ENCODE data around the gene POLDIP2.

The POLDIP2 gene

DNA sequence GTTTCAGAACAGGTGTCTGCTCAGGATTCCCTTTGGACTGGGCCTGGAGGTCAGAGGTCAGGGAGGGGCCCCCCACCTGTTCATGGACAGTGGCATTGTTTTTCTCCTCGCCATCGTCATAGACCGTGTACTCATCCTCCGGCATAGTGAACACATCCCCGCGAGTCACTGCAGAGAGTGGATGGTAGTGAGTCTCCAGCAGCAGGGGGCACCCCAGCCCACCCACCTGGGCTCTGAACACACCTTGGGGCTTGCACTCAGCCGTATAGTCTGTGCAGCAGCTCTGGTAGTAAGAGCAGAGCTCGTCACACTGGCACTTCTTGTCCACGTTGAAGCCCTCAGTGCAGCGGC lies 12.3 kb upstream of the POLDIP2 start:
- in situ Hi-C loops (cut with HindIII; ENCODE audit: low pct_ligation_motif_present, low pct_unique_long_range_greater_than_20kb, low sequenced_read_pairs) = no loop called here
- no peak for DNase-seq

DNA sequence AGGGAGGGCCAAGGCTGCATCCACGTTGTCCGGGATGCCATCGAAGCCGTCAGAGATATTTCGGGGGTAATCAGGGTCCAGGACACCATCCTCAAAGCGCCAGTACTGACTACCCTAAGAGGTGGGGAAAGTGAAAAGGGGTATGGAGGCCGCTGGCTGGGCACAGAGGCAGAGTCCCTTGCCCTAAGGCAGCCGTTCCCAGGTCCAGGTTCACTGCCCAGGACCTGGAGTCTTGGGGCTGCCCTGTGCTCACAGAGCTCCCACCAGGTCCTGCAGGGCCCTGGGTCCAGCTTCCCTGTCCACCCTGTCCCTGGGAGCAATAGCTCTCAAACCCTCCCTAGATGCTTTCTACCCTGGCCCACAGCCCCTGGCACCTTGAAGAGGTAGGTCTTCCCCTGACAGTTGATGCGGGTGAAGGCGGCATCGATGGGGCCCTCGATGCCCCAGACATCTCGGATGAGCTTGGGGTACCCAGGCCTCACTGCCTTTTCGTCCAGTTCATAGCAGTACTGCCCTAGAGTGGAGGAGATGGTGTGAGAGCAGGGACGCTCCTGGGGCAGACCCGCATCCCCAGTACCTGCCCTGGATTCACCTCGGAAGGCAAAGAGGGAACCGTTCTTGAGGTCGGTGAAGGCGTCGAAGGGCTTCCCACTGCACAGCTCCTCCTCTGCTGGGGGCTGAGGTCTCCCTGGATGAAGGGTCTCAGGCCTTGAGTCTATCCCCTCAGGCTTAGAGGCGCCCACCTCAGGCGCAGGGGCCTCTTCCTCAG lies 11.8 kb upstream of the POLDIP2 start:
- in situ Hi-C loops (cut with HindIII; ENCODE audit: low pct_ligation_motif_present, low pct_unique_long_range_greater_than_20kb, low sequenced_read_pairs) = no loop called here
- no peak for DNase-seq

DNA sequence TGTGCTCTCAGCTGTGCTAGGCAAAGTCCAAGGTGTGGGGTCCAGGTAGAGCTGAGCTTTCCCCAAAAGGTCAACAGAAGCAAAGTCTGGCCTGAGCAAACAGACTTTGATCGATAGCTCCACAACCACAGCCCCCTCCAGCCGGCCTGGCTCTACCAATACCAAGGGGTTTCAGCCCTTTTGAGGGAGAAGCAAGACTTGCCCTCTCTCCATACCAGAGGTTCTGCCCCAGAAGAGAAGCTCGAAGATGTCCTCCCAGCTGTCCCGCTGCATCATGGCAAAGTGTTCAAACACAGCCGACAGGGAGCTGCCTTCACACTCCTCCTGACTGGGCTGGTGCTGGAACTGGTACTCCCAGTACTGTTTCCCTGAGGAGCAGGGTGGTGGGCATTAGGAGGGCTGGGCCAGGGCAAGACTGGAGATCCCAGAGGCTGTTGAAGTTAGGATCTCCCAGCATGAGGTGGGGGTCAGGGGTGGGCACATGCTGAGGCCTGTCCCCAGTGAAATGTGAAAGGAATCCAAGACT lies 11.0 kb upstream of the POLDIP2 start:
- in situ Hi-C loops (cut with HindIII; ENCODE audit: low pct_ligation_motif_present, low pct_unique_long_range_greater_than_20kb, low sequenced_read_pairs) = no loop called here
- no peak for DNase-seq

DNA sequence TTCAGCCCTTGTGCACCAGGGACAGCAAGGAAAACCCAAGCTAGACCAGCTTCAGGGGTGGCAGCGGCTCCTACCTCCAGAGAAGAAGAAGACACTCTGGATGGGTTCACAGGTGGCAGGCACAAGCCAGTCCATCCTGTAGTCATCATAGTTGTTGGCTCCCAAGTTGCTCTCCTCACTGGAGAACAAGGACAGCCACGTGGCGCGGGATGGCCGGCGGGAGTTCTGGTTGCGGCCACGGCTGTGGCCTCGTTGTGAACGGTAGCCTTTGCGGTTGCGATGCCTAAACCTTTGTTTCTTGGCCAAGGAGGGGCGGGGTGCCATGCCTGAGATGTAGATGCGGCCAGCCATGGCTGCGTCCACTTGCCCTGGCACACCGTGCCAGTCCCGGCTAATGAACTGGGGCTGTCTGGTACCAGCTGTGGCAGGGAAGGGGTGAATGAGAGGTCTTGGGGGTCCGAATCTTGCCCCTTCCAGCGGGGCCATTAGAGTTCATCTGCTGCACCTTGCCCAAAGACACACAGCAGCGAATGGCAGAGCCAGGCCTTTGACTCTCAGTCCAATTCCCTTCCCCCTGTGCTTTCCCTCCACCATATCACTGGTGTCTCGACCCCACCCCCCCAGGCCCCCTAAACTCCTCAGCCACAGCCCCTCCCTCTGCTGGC lies 10.4 kb upstream of the POLDIP2 start:
- in situ Hi-C loops (cut with HindIII; ENCODE audit: low pct_ligation_motif_present, low pct_unique_long_range_greater_than_20kb, low sequenced_read_pairs) = no loop called here
- no peak for DNase-seq

DNA sequence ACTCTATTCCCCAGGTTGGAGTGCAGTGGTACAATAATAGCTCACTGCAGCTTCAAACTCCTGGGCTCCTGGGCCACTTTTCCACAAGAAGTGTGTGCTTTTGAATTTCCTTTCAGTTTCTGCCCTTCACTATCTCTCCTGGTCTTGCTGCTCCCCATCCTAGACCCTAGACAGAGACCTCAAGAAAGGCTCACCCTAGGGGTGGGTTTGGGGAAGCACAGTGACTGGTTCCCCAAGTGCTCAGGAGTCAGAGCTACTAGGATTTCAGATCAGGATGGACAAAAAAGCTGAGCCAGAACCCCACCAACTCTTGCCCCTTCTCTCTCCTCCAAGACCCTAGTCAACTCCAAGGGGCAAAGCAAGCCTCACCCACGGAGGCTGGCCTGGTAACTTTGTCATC lies 9.3 kb upstream of the POLDIP2 start:
- in situ Hi-C loops (cut with HindIII; ENCODE audit: low pct_ligation_motif_present, low pct_unique_long_range_greater_than_20kb, low sequenced_read_pairs) = no loop called here
- no peak for DNase-seq

DNA sequence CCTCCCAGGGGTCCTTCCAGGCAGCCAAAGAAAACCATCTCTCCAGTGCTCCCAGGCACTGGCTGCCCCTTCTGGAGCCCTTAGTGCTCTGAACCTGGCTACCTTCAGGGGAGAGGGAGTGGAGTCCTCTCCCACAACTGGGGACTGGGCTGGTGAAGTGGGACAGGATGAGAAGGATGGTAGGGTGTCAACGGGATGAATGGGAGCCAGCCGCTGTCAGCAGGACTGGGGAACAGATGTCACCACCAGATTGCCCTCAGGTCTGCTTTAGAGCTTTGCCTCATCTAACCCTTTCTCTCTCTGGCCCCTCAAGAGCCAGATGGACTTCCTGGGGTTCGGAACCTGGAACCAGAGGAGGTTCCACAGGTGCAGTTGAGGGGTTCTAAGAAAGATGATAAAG lies 8.2 kb upstream of the POLDIP2 start:
- in situ Hi-C loops (cut with HindIII; ENCODE audit: low pct_ligation_motif_present, low pct_unique_long_range_greater_than_20kb, low sequenced_read_pairs) = no loop called here
- no peak for DNase-seq

DNA sequence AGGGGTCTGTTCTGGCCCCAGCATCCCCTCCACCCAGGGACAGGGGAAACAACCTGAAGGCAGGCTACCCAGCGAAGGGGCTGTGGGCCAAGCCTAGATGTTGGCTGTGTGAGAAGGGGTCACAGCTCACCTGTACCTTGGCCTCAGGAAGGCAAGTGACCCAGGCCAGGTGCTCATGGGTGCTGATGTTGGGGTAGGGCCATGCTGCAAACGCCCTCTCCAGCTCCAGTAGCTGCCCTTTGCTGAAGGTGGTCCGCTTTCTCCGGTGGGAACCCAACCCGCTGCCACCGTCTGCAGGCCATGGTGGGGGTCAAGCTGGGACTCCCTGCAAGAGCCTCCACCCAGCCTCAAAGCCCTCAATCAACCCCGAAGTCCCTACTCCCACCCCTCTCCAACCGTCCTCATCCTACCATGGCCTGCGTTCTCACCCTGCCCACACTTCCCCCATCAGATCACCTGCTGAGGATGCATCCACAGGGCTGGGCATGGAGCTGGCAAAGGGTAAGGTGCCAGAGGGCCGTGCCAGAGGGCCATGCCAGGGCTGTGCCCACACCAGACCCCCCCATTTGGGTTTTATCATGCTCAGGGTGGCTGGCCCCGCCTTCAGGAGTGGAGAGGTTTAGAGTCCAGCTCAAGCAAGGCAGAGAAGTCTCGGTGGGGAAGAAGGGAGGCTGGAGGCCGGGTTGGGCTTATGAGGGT lies 7.5 kb upstream of the POLDIP2 start, which contains the start of gene SEBOX:
Gene SEBOX (minus strand): TSS at position 535 of the 699 bp plus-strand sequence. CDS start 48 bp downstream, at position 487.
- in situ Hi-C loops (cut with HindIII; ENCODE audit: low pct_ligation_motif_present, low pct_unique_long_range_greater_than_20kb, low sequenced_read_pairs) = no loop called here
- DNase-seq = no peak

DNA sequence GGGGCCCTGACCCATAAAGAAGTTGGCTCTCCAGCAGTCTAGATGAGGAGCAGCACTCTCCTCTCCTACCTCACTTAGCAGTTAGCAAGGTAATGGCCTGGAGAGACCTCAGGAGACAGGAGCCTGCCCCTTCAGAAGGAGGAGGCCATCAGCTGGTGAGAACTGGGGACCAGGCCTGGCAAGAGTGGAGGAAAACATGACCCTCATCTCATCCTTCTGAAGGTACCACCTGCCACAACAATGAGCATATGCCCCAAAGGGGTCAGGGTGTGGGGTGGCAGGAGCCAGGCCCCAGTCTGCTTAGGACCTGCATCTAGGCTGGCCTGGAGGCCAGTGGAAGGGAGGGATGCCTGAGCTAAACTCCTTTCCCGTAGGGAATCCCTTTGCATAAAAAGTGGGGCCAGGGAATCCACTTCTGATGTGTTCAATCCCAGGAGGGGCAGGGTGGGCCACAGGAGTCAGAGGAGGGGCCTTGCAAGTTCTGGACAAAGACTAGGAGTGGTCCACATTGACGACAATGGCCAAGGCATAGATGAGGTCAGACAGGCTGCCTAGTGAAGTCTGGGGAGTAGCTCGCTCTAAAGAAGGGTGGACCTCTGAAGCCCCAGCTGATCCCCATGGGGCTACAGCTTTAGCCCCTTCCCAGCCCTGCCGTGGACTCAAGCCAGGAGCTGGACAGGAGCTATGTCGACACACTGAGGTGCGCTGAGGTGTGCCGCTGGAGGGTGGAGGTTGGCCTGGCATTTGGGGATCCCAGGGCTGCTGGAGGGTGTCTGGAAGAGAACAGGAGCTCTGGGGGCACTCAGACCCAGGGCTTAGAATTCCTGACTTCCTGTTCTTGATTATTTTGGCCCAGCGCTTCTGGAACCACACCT lies 6.7 kb upstream of the POLDIP2 start:
- no peak for DNase-seq
- in situ Hi-C loops (cut with HindIII; ENCODE audit: low pct_ligation_motif_present, low pct_unique_long_range_greater_than_20kb, low sequenced_read_pairs) = no loop called here

DNA sequence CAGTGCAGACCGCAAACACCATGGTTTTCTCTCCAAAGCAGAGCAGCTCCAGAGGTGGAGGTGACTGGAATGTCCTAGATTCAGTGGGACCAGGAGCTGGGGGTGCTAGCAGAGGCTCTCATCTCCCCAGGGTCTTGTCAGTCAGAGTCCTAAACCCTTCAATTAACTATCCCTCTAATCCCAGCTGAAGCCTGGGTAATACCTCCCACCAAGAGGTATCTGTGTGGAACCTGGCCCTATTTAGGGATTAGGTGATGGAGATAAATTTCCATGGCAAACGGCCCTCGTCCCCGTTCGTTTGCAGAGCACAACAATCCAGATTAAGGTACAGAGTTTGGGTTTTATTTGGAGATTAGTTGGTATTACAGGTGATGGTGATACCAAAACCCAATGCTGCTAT lies 5.9 kb upstream of the POLDIP2 start:
- in situ Hi-C loops (cut with HindIII; ENCODE audit: low pct_ligation_motif_present, low pct_unique_long_range_greater_than_20kb, low sequenced_read_pairs) = no loop called here

DNA sequence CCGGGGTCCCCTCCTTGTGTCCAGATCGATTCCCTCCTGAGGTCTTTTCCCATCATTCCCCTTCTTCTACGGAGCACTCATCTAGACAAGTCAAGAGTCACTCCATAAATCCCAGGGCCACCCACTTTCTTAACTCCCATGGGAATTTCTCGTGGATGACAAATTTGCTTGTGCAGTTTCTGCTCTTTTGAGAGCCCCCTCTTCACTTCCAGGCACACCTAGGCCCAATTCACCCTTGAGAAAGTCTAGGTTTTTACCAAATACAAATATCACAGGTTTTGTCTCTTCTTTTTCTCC lies 522 bp upstream of the POLDIP2 start:
- in situ Hi-C loops (cut with HindIII; ENCODE audit: low pct_ligation_motif_present, low pct_unique_long_range_greater_than_20kb, low sequenced_read_pairs) = no loop called here

More for the DNA sequence above, 5.9 kb upstream of the POLDIP2 start:
- no peak for DNase-seq

DNA sequence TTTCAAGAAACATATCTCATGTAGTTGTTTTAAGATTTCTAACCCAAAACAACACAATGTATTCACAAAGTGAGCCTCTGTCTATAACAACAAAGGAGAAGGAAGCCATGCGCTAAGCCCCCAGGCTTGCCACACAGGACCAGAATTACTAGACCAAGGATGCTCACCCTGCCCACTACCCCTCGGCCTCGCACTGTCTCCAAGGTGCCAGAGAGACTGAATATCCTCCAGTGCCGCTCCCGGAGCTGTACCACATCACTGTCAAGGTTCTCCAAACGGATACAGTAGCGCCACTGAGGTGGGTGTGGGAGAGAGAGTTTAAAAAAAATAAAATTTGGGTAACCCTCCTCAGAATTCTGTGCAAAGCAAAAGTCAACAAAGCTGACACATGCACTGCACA lies 7.1 kb downstream of the POLDIP2 start:
- no peak for DNase-seq
- in situ Hi-C loops (cut with HindIII; ENCODE audit: low pct_ligation_motif_present, low pct_unique_long_range_greater_than_20kb, low sequenced_read_pairs) = no loop called here

More for the DNA sequence above, 522 bp upstream of the POLDIP2 start:
- peak; percentile 18 for DNase-seq

DNA sequence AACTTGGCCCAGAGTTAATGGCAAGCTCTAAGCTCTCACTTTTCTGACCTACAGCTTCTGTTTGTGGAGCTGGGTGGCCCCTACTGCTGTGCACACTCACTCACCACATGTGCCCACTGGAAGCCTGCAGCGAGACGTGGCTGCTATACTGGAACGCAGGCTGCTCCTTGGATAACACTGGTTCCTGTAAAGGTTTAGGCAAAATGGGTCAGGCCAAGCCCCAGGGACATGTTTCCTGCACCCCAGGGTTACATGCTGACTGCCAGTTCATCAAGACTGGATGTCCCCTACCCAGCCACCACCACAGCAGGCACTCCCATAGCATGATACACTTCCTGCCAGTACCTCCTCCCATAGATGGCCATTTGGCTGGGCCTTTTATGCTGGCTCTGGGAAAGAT lies 8.3 kb downstream of the POLDIP2 start:
- in situ Hi-C loops (cut with HindIII; ENCODE audit: low pct_ligation_motif_present, low pct_unique_long_range_greater_than_20kb, low sequenced_read_pairs) = no loop called here
- no peak for DNase-seq

DNA sequence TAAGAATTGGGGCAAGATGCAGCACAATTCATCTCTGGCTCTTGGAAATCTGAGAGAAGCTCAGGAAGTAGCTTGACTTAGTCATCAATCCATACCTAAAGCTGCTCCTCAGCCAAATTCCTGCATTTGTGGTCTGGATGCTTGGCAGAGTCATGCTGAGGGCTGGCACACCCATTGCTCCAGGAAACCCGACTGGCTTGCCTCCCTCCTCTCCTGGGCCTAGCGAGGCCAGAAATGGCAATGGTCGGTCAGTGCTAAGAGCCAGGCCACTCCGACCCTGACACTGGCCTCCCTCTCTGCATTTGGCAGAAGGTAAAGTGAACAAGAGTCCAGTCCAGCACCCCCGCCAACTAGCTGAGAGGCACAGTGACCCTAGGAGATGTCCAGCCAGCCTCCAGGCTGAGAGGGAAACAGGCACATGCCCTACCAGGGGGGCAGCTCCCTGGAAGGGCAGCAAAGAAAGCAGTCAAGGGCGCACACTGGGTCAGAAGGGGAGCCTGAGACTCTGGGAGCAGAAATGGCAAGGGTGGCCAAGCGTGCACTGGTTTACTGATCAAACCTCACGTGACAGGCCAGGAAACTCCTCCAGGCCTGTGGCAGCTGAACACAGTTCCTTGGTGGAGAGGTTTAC lies 10.0 kb downstream of the POLDIP2 start:
- DNase-seq = peak; percentile 98
- in situ Hi-C loops (cut with HindIII; ENCODE audit: low pct_ligation_motif_present, low pct_unique_long_range_greater_than_20kb, low sequenced_read_pairs) = no loop called here

DNA sequence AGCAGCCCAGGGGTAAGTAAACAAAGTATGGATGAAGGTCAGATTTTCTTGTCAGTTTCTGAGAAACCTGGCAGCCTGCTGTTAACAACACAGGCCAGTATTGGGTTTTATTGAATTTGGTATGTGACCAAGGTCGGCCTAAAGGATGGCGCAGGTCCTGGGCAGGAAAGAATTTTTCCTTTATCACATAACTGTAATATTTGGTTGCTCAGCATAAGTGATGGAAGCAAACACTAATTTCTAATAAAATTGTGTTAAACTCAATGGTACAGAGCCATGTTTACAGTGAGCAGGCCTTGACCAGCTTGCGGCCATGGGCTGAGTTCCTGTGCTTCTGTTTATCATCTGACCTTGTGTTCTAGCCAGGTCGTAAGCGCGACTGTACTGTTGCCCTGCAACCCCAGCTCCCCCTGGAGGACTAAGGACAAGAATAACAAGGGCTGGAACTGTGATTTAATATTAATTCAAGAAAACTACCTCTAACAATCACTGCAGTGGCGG lies 10.5 kb downstream of the POLDIP2 start:
- DNase-seq = no peak

DNA sequence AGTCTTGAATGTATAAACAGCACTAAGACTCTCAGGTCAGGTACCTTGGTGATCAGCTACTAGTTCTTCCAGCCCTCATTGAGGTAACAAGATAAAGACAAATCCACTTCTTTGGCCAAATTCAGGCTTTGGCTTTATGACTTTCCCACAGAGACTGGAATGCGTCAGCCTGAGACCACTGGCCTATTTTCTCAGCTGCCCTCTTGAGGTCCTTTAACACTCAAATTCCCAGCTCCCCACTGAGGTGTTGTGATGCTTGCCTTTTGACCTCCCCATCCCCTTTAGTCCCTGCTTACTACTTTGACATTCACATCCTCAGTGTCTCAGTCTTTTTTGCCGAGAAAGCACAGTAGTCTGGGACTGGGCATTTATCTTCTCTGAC lies 11.1 kb downstream of the POLDIP2 start:
- in situ Hi-C loops (cut with HindIII; ENCODE audit: low pct_ligation_motif_present, low pct_unique_long_range_greater_than_20kb, low sequenced_read_pairs) = no loop called here
- DNase-seq = no peak

More for the DNA sequence above, 10.5 kb downstream of the POLDIP2 start:
- in situ Hi-C loops (cut with HindIII; ENCODE audit: low pct_ligation_motif_present, low pct_unique_long_range_greater_than_20kb, low sequenced_read_pairs) = no loop called here

DNA sequence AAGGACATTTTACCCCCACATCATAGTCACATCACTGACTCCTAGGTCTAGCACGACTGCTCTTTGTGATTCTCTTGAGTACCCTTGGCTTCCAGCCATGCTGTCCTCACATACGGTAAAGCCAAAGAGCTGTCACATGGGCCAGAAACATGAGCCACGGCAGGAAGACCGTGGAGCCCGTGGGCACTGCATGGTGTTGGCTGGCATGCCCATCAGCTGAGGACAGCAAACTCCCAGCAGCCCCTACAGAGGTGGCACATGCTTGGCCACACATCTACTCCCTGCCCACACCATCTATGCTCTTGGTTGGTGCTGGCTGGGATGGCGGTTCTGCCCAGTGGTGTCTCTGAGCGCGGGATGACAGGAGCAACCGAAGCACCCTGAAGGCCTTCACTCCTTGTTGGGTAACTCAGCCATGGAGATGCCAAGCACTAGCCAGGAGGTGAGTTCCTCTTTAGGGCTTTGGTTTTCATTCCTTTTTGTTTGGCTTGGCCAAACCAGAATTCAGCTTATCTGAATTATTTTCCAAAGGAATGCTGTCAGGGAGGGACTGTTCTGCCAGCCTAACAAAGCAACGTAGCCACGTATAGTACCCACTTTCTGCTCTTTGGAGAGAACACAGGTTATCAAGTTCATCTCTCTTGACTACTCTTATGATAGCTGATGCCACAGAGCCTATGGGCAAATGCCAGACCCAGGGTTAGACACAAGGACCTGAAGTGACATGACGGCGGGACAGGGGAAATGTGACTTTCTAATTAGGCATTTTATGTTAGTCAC lies 11.7 kb downstream of the POLDIP2 start:
- peak; percentile 13 for DNase-seq
- in situ Hi-C loops (cut with HindIII; ENCODE audit: low pct_ligation_motif_present, low pct_unique_long_range_greater_than_20kb, low sequenced_read_pairs) = no loop called here

DNA sequence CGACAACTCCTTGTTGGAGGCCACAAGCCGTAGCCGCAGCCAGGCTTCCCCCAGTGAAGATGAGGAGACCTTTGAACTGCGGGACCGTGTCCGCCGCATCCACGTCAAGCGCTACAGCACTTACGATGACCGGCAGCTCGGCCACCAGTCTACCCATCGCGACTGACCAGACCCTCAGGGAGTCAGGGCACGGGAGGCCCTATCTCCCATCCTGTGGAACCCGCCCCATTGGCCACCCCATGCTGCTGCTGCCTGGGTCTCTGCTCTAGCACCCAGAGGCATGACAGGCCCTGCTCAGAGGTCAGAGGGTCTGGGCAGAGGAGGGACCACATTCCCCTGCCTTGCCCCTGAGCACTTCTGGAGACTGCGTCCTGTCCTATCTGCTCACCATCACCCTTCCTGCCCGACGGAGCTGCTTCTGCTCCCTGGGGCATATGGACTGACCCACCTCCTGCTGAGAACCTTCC lies 12.9 kb downstream of the POLDIP2 start:
- in situ Hi-C loops (cut with HindIII; ENCODE audit: low pct_ligation_motif_present, low pct_unique_long_range_greater_than_20kb, low sequenced_read_pairs) = no loop called here
- DNase-seq = no peak

All from ACHN (cell line).